Neural progenitor cell (in vitro differentiated cells): ENCODE measurements around the gene GRK1. TPM values are rescaled to one million over a fixed set of nuclear protein-coding genes. Genes with fewer than 3 reads are reported as not detected.

Experiments used
- DNase-seq: peaks from one replicate; pipeline ENCODE4 v3.0.0-alpha.2; 2016; ENCODE audit warnings: low spot score
- H2AFZ ChIP-seq: fragments of 200-600 bp; sonication (generic); replicated peaks from 2 replicates; pipeline ENCODE4 v1.6.1; 2016; ENCODE audit warnings: antibody characterized with exemption
- H3F3A ChIP-seq: fragments of 200-600 bp; sonication (generic); 2 replicates; pipeline ENCODE4 v1.6.1; 2016; ENCODE audit warnings: antibody characterized with exemption, low read depth
- H3K27ac ChIP-seq: fragments of 200-600 bp; sonication (generic); 2 replicates; pipeline ENCODE4 v1.5.1; 2016; ENCODE audit warnings: mild to moderate bottlenecking
- H3K27me3 ChIP-seq: fragments of 200-600 bp; sonication (generic); 2 replicates; pipeline ENCODE4 v1.6.1; 2016; ENCODE audit warnings: mild to moderate bottlenecking, moderate library complexity
- H3K36me3 ChIP-seq: fragments of 200-600 bp; sonication (generic); 2 replicates; pipeline ENCODE4 v1.5.1; 2016
- H3K4me1 ChIP-seq: fragments of 200-600 bp; sonication (generic); 2 replicates; pipeline ENCODE4 v1.6.1; 2016; ENCODE audit warnings: mixed run types
- H3K4me2 ChIP-seq: fragments of 200-600 bp; sonication (generic); 2 replicates; pipeline ENCODE4 v1.6.1; 2016
- H3K4me3 ChIP-seq: fragments of 200-600 bp; sonication (generic); 2 replicates; pipeline ENCODE4 v1.5.1; 2016
- H3K79me2 ChIP-seq: fragments of 200-600 bp; sonication (generic); 2 replicates; pipeline ENCODE4 v1.6.1; 2016; ENCODE audit warnings: low read depth
- H3K9ac ChIP-seq: fragments of 200-600 bp; sonication (generic); 2 replicates; pipeline ENCODE4 v1.6.1; 2016
- H3K9me3 ChIP-seq: fragments of 200-600 bp; sonication (generic); 2 replicates; pipeline ENCODE4 v1.5.1; 2016; ENCODE audit warnings: low read depth
- H4K20me1 ChIP-seq: fragments of 200-600 bp; sonication (generic); 2 replicates; pipeline ENCODE4 v1.6.1; 2016; ENCODE audit warnings: low read depth
- H3K27ac Mint-ChIP-seq: 3 replicates; pipeline ENCODE4 v1.8.0; 2021; ENCODE audit warnings: mixed read lengths
- H3K27me3 Mint-ChIP-seq: 2 replicates; pipeline ENCODE4 v1.8.0; 2022; ENCODE audit warnings: low read depth, mild to moderate bottlenecking, inconsistent platforms, moderate library complexity, mixed read lengths; ENCODE audit not compliant: insufficient read depth
- H3K36me3 Mint-ChIP-seq: 3 replicates; pipeline ENCODE4 v1.8.0; 2021; ENCODE audit warnings: mixed read lengths
- H3K4me1 Mint-ChIP-seq: 3 replicates; pipeline ENCODE4 v1.8.0; 2021; ENCODE audit warnings: mixed read lengths
- H3K4me3 Mint-ChIP-seq: 3 replicates; pipeline ENCODE4 v1.8.0; 2021; ENCODE audit warnings: mild to moderate bottlenecking, moderate library complexity, mixed read lengths
- H3K9me3 Mint-ChIP-seq: 3 replicates; pipeline ENCODE4 v1.8.0; 2020; ENCODE audit warnings: mixed read lengths
- EZH2 ChIP-seq: fragments of 200-600 bp; sonication (generic); IDR thresholded peaks from 2 replicates; pipeline ENCODE4 v1.6.1; 2017; ENCODE audit warnings: antibody characterized with exemption, mild to moderate bottlenecking, moderate library complexity
- EZH2phosphoT487 ChIP-seq: fragments of 200-600 bp; sonication (generic); IDR thresholded peaks from 2 replicates; pipeline ENCODE4 v1.6.1; 2017; ENCODE audit warnings: antibody characterized with exemption
- total RNA-seq: library from RNA; depleted of rRNA; stranded (reverse); fragments of >200 nt; gene quantifications from 2 replicates; pipeline ENCODE4 v1.2.3, GENCODE V29; 2015; ENCODE audit warnings: low replicate concordance
- TF ChIP-seq, protein P1 (sequence below): fragments of 200-600 bp; sonication (generic); IDR thresholded peaks from 2 replicates; pipeline ENCODE4 v1.5.1; 2017; ENCODE audit warnings: antibody characterized with exemption, mild to moderate bottlenecking

Gene GRK1
- total RNA-seq, 1 donor from 2014 or later = not detected

DNA sequence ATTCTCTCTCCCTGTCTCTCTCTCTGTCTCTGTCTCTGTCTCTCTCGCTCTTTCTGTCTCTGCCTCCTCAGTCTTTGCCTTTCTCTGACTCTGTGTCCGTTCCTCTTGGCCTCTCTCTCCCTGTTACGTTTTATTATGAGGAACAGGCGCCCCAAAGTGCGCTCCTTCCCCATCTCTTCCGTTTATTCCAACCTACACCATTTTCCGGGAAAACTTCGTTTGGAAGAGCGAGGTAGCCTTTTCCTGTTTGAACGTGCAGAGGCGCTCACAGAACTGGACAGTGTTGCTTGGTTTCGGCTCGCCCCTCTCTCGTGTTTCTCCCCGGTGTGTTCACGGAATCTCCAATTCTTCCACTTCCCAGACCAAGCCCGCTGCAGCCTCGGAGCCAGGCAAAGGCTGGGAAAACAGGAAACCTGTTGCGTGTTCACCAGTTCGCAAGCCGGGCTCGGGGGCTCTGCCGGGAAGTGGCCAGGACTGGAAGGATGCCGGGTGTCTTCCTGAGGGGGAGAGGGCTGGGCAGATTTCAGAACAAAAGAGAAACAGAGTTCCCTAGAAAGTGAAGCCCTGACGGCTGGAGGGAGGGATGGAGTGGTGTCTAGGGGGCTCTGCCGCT lies 92.6 kb downstream of the GRK1 start:
- H3K36me3 ChIP-seq = no peaks in the 10 kb centered on the region
- Mint-ChIP-seq H3K27me3 (peaks cover 23% of the 10 kb centered on the region), H3K27ac (peak overlapping the region; percentile 8), H3K4me3 (peak overlapping the region; percentile 87), H3K36me3 (no peaks in the 10 kb centered on the region), H3K9me3 (peaks cover 2% of the 10 kb centered on the region), H3K4me1 (peaks cover 9% of the 10 kb centered on the region)
- DNase-seq = peak; percentile 58
- TF ChIP-seq, protein P1, sequence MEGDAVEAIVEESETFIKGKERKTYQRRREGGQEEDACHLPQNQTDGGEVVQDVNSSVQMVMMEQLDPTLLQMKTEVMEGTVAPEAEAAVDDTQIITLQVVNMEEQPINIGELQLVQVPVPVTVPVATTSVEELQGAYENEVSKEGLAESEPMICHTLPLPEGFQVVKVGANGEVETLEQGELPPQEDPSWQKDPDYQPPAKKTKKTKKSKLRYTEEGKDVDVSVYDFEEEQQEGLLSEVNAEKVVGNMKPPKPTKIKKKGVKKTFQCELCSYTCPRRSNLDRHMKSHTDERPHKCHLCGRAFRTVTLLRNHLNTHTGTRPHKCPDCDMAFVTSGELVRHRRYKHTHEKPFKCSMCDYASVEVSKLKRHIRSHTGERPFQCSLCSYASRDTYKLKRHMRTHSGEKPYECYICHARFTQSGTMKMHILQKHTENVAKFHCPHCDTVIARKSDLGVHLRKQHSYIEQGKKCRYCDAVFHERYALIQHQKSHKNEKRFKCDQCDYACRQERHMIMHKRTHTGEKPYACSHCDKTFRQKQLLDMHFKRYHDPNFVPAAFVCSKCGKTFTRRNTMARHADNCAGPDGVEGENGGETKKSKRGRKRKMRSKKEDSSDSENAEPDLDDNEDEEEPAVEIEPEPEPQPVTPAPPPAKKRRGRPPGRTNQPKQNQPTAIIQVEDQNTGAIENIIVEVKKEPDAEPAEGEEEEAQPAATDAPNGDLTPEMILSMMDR = no peak
- TF ChIP-seq EZH2phosphoT487 (peak; percentile 41), EZH2 (no peak)
- H2AFZ ChIP-seq = peak overlapping the region; percentile 95
- H4K20me1 ChIP-seq = no peaks in the 10 kb centered on the region
- H3F3A ChIP-seq = peaks cover 22% of the 10 kb centered on the region
- no peak overlapping the region for H3K9ac ChIP-seq
- H3K27me3 ChIP-seq = peaks cover 40% of the 10 kb centered on the region
- peak overlapping the region; percentile 95 for H3K4me2 ChIP-seq
- H3K27ac ChIP-seq = no peak overlapping the region
- no peaks in the 10 kb centered on the region for H3K79me2 ChIP-seq
- H3K9me3 ChIP-seq = no peaks in the 10 kb centered on the region
- peaks cover 12% of the 10 kb centered on the region for H3K4me1 ChIP-seq
- peak overlapping the region; percentile 63 for H3K4me3 ChIP-seq

DNA sequence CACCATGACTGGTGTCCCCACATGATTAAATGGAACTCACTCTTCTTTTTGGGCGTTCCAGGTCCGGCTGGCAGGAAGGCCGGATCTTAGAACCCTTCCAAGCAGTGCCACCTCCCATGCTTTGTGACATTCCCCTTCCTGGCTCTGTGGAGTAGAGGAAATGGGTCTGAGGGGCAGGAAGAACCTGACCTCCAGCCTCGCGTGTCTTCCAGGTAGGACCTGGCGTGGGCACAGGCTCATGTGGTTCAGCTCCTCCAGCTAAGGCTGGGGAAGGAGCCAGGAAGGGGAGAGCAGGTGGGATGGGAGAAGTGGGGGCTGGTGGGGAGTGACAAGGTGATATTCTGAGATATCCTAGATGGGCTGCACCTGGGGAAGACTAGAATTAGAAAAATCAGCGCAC lies 94.1 kb downstream of the GRK1 start:
- Mint-ChIP-seq H3K27ac (no peak overlapping the region), H3K9me3 (peaks cover 2% of the 10 kb centered on the region), H3K4me1 (peaks cover 11% of the 10 kb centered on the region), H3K36me3 (no peaks in the 10 kb centered on the region), H3K4me3 (no peak overlapping the region), H3K27me3 (peaks cover 23% of the 10 kb centered on the region)
- peaks cover 40% of the 10 kb centered on the region for H3K27me3 ChIP-seq
- H3K9me3 ChIP-seq = no peaks in the 10 kb centered on the region
- H3K4me3 ChIP-seq = no peak overlapping the region
- H2AFZ ChIP-seq = no peak overlapping the region
- no peak overlapping the region for H3K27ac ChIP-seq
- H3K4me1 ChIP-seq = peaks cover 12% of the 10 kb centered on the region
- H3K4me2 ChIP-seq = no peak overlapping the region
- H3K36me3 ChIP-seq = no peaks in the 10 kb centered on the region
- H3K79me2 ChIP-seq = no peaks in the 10 kb centered on the region
- DNase-seq = no peak
- H3K9ac ChIP-seq = no peak overlapping the region
- TF ChIP-seq, protein P1 = no peak
- no peak for TF ChIP-seq EZH2phosphoT487
- TF ChIP-seq EZH2 = no peak
- H3F3A ChIP-seq = peaks cover 22% of the 10 kb centered on the region
- peaks cover 7% of the 10 kb centered on the region for H4K20me1 ChIP-seq

DNA sequence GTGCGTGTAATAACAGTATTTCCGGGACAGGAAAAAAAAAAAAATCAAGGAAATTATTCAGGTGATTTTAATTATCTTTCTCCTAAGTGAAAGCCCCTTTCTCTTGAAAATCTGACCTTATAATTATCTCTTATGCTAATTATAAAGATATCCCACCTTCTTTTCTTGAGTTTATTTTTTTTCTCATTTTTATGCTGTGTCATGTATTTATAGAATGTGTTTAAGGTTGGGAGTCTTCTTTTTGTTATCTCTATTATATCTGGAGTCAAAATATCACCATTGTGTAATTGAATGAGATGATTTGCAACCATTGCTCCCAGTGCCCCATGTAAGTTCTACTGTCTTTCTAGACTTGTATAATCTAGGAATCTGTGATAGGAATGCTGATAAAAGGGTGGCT lies 95.1 kb downstream of the GRK1 start:
- H3F3A ChIP-seq = peaks cover 17% of the 10 kb centered on the region
- peaks cover 11% of the 10 kb centered on the region for H3K4me1 Mint-ChIP-seq
- no peak overlapping the region for H3K27ac Mint-ChIP-seq
- no peak overlapping the region for H2AFZ ChIP-seq
- no peak overlapping the region for H3K27ac ChIP-seq
- no peaks in the 10 kb centered on the region for H3K36me3 Mint-ChIP-seq
- no peak for DNase-seq
- peaks cover 40% of the 10 kb centered on the region for H3K27me3 ChIP-seq
- H3K4me3 ChIP-seq = no peak overlapping the region
- H3K9ac ChIP-seq = no peak overlapping the region
- H3K4me1 ChIP-seq = peaks cover 12% of the 10 kb centered on the region
- H3K79me2 ChIP-seq = no peaks in the 10 kb centered on the region
- no peaks in the 10 kb centered on the region for H3K36me3 ChIP-seq
- H3K9me3 ChIP-seq = no peaks in the 10 kb centered on the region
- no peak overlapping the region for H3K4me3 Mint-ChIP-seq
- peaks cover 22% of the 10 kb centered on the region for H3K27me3 Mint-ChIP-seq
- H3K4me2 ChIP-seq = no peak overlapping the region
- TF ChIP-seq, protein P1 = no peak
- TF ChIP-seq EZH2 (no peak), EZH2phosphoT487 (no peak)
- peaks cover 12% of the 10 kb centered on the region for H4K20me1 ChIP-seq
- H3K9me3 Mint-ChIP-seq = no peaks in the 10 kb centered on the region
